HG03342 (cell line): Measurements from ENCODE around the gene ZBTB8A.
"Not testable (repeated sequence)": the region's sequence is repeated elsewhere in the genome, so short reads cannot be mapped to it uniquely, and the experiment has no call there.

Experiments used
- ATAC-seq: cut with Tn5 transposase; IDR thresholded peaks from one replicate; pipeline ENCODE4 v1.9.1; 2021; ENCODE audit warnings: mild to moderate bottlenecking, moderate library complexity; ENCODE audit not compliant: unreplicated experiment

ZBTB8A gene

GRCh38 chr1:32618673-32619221, 79.5 kb downstream of the ZBTB8A start:
- ATAC-seq, result no peak

- peak; percentile 70 for ATAC-seq
Measured at GRCh38 chr1:32619701-32620485, 80.7 kb downstream of the ZBTB8A start.

GRCh38 chr1:32622205-32622604, 83.0 kb downstream of the ZBTB8A start:
- no peak for ATAC-seq

GRCh38 chr1:32622806-32623681, 83.8 kb downstream of the ZBTB8A start:
- ATAC-seq, result no peak

GRCh38 chr1:32623775-32624174, 84.5 kb downstream of the ZBTB8A start:
- ATAC-seq, result no peak

- no peak for ATAC-seq
Measured at GRCh38 chr1:32626176-32626575, 86.9 kb downstream of the ZBTB8A start.

- peak; percentile 62 for ATAC-seq
Measured at GRCh38 chr1:32627596-32628162, 88.5 kb downstream of the ZBTB8A start.

- not testable (repeated sequence) for ATAC-seq
Measured at GRCh38 chr1:32630173-32630572, 90.9 kb downstream of the ZBTB8A start.

GRCh38 chr1:32632829-32633228, 93.6 kb downstream of the ZBTB8A start:
- no peak for ATAC-seq

- ATAC-seq, result no peak
Measured at GRCh38 chr1:32635508-32636277, 96.5 kb downstream of the ZBTB8A start.

GRCh38 chr1:32636914-32637645, 97.9 kb downstream of the ZBTB8A start:
- ATAC-seq, result no peak

GRCh38 chr1:32639489-32640075, 100.4 kb downstream of the ZBTB8A start:
- no peak for ATAC-seq

- ATAC-seq, result not testable (repeated sequence)
Measured at GRCh38 chr1:32642292-32642827, 103.1 kb downstream of the ZBTB8A start.

GRCh38 chr1:32644426-32644825, 105.2 kb downstream of the ZBTB8A start:
- no peak for ATAC-seq

GRCh38 chr1:32647308-32648134, 108.3 kb downstream of the ZBTB8A start:
- no peak for ATAC-seq

GRCh38 chr1:32650248-32650751, 111.1 kb downstream of the ZBTB8A start, which contains the start of gene ZBTB8OS:
Gene ZBTB8OS, minus strand, starts transcription at chr1:32650550. Its CDS starts 21 bp downstream, at chr1:32650529.
- ATAC-seq, result peak; percentile 54

GRCh38 chr1:32650752-32651460, 111.7 kb downstream of the ZBTB8A start, which contains the start of gene RBBP4:
Gene RBBP4, plus strand, starts transcription at chr1:32651208. Its CDS starts 99 bp downstream, at chr1:32651307.
- ATAC-seq, result peak; percentile 73
